Skeletal muscle satellite cell (primary cell): ENCODE measurements around the gene ZSCAN5A.
A peak's percentile ranks its signal among the peaks of the same experiment; 100 is the strongest.
"Not testable (repeated sequence)": the region's sequence is repeated elsewhere in the genome, so short reads cannot be mapped to it uniquely, and the experiment has no call there.

Source experiments
- H3K27me3 ChIP-seq: 2 replicates; pipeline ENCODE4 v1.7.0; 2013; ENCODE audit warnings: low read length; ENCODE audit not compliant: control insufficient read depth, insufficient read depth
- H3K36me3 ChIP-seq: 2 replicates; pipeline ENCODE4 v1.7.0; 2013; ENCODE audit warnings: mild to moderate bottlenecking, control low read depth, low read length; ENCODE audit not compliant: insufficient read depth
- H3K4me1 ChIP-seq: 2 replicates; pipeline ENCODE4 v1.7.0; 2013; ENCODE audit warnings: low read length; ENCODE audit not compliant: control insufficient read depth, insufficient read depth
- H3K4me2 ChIP-seq: 2 replicates; pipeline ENCODE4 v1.7.0; 2013; ENCODE audit warnings: mild to moderate bottlenecking, low read length
- H3K4me3 ChIP-seq: 2 replicates; pipeline ENCODE4 v1.7.0; 2013; ENCODE audit warnings: low read length
- H3K9ac ChIP-seq: 2 replicates; pipeline ENCODE4 v1.7.0; 2013; ENCODE audit warnings: mild to moderate bottlenecking, low read depth, low read length, moderate library complexity
- H3K9me3 ChIP-seq: replicated peaks from 2 replicates; pipeline ENCODE4 v1.7.0; 2013; ENCODE audit warnings: mild to moderate bottlenecking, control low read depth, low read length

ZSCAN5A gene

GRCh38 chr19:56222901-56223300 is 91.7 kb downstream of the ZSCAN5A start:
- Histone ChIP-seq H3K9ac (no peak overlapping the region), H3K4me1 (no peaks in the 10 kb centered on the region), H3K4me3 (no peak overlapping the region), H3K36me3 (no peaks in the 10 kb centered on the region), H3K9me3 (no peaks in the 10 kb centered on the region), H3K27me3 (no peaks in the 10 kb centered on the region), H3K4me2 (no peak overlapping the region)

DNA sequence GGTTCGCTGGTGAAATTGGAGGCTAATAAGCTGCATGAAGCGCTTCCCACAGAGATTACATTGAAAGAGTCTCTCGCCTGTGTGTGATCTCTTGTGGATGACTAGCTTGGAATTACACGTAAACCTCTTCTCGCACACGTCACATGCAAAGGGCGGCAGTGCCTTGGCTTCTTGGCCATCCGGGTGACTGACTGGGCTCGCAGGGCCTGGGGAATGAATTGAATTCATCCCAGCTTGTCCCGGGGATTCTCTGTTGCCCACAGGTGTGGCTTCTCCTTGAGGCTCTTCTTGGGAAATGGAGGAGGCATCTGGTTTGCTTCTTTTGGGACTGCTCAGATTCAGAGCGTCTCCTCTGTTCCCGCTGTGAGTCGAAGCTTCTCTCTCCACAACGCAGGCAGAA is 92.8 kb downstream of the ZSCAN5A start:
- Histone ChIP-seq H3K4me3 (no peak overlapping the region), H3K4me1 (peaks cover 9% of the 10 kb centered on the region), H3K9ac (no peak overlapping the region), H3K4me2 (no peak overlapping the region), H3K36me3 (no peaks in the 10 kb centered on the region), H3K27me3 (no peaks in the 10 kb centered on the region), H3K9me3 (no peaks in the 10 kb centered on the region)

DNA sequence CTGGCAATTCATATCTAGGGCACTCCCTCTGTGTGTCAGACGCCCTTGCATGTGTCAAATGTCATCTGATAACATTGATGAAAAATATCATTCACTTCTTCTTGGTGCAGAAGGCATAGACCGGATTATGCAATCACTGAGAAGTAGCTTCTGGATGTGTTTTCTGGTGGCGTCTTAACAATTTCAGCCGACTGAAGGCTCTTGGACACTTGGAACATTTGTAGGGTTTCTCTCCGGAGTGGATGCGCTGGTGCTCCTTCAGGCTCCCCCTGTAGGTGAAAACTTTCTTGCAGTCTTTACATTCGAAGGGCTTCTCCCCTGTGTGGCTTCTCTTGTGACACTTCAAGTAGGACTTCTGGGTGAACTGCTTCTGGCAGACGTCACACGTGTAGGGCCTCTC is 93.2 kb downstream of the ZSCAN5A start:
- H3K9ac ChIP-seq, H3K27me3 ChIP-seq, H3K4me3 ChIP-seq, H3K36me3 ChIP-seq, H3K4me1 ChIP-seq, H3K9me3 ChIP-seq, H3K4me2 ChIP-seq: not testable (repeated sequence)

- H3K4me2 ChIP-seq: no peak overlapping the region
- no peak overlapping the region for H3K9ac ChIP-seq
- H3K36me3 ChIP-seq: no peaks in the 10 kb centered on the region
- H3K4me3 ChIP-seq: no peak overlapping the region
- H3K9me3 ChIP-seq: no peaks in the 10 kb centered on the region
- H3K4me1 ChIP-seq: peaks cover 9% of the 10 kb centered on the region
- peaks cover 3% of the 10 kb centered on the region for H3K27me3 ChIP-seq
Measured at GRCh38 chr19:56218961-56219360, 95.7 kb downstream of the ZSCAN5A start.

DNA sequence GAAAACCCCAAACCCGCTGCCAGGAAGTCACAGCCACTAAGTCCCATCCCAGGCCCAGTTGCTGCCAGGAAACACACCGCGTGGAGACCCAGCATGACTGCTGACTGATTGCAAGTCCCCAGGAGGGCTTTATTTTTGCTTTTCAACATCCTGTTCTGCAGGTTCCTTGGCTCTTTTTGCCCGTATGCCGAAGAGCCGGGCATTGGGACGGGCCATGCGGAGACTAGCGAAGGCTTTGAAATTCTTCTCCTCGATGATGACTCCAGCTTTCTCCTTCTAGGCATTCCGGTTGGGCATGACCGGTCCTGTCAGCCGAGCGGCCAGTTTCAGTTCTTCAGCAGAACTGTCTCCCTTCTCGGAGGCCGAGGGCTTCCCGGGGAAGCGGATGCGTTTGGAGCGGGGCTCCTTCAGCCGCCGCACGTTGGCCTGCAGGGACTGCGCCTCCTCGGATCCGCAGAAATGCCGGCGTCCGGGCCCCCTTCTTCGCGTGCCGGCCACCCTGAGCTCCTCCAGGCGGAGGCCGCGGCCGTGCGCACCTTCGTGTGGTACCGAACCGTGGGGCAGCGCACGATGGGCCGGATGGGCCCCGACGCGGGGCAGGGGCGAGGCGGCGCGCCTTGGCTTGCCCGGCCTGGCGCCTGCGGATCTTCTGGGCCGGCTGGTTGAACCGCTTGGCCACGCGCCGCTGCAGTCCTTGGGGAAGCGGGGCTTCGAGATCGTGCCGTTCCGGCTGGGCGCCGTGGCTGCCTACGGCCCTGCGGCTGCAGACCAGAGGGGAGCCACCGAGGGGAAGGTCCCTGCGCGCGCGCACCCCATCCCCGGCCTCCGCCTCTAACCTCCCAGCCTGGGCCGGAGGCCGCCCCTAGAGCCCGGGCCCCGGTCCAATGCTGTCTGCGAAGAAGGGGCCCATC is 97.3 kb downstream of the ZSCAN5A start:
- peak overlapping the region; percentile 64 for H3K4me3 ChIP-seq

DNA sequence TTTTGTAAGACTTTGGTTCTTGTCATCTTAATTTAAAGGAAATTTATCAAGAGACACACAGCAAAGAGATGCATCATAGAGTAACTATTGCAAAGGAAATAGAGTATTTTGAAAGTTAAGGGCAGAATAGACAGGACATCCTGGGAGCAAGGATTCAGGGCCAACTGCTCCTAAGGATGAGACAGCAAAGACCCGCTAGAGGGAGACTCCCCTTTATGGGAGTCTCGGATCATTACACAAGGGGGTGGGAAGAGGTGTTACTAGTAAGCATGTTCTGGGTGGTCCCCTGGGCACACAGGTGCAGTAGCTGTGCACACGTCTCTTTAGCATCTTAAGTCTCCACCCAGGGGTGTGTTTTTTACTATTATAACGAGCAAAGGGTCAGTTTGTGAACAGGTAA is 102.9 kb downstream of the ZSCAN5A start:
- Histone ChIP-seq H3K27me3 (peaks cover 3% of the 10 kb centered on the region), H3K4me1 (no peaks in the 10 kb centered on the region), H3K36me3 (no peaks in the 10 kb centered on the region), H3K4me3 (no peak overlapping the region), H3K4me2 (no peak overlapping the region), H3K9ac (no peak overlapping the region), H3K9me3 (no peaks in the 10 kb centered on the region)

More for the DNA sequence above, 97.3 kb downstream of the ZSCAN5A start:
- no peaks in the 10 kb centered on the region for H3K9me3 ChIP-seq
- H3K4me2 ChIP-seq: peak overlapping the region; percentile 86
- H3K27me3 ChIP-seq: peaks cover 3% of the 10 kb centered on the region
- peaks cover 9% of the 10 kb centered on the region for H3K4me1 ChIP-seq
- peak overlapping the region; percentile 54 for H3K9ac ChIP-seq
- H3K36me3 ChIP-seq: no peaks in the 10 kb centered on the region

- not testable (repeated sequence) for H3K27me3 ChIP-seq, H3K4me3 ChIP-seq, H3K9ac ChIP-seq, H3K9me3 ChIP-seq, H3K36me3 ChIP-seq, H3K4me1 ChIP-seq, H3K4me2 ChIP-seq
Measured at GRCh38 chr19:56210036-56210435, 104.6 kb downstream of the ZSCAN5A start.

GRCh38 chr19:56209091-56209490 is 105.5 kb downstream of the ZSCAN5A start:
- H3K4me1 ChIP-seq: no peaks in the 10 kb centered on the region

GRCh38 chr19:56207581-56207980 is 107.1 kb downstream of the ZSCAN5A start:
- not testable (repeated sequence) for H3K4me1 ChIP-seq, H3K4me2 ChIP-seq, H3K27me3 ChIP-seq, H3K36me3 ChIP-seq, H3K4me3 ChIP-seq, H3K9ac ChIP-seq, H3K9me3 ChIP-seq

More at GRCh38 chr19:56209091-56209490, 105.5 kb downstream of the ZSCAN5A start:
- no peak overlapping the region for H3K4me2 ChIP-seq
- H3K9ac ChIP-seq: no peak overlapping the region
- H3K27me3 ChIP-seq: no peaks in the 10 kb centered on the region
- H3K9me3 ChIP-seq: no peaks in the 10 kb centered on the region
- no peak overlapping the region for H3K4me3 ChIP-seq
- H3K36me3 ChIP-seq: no peaks in the 10 kb centered on the region

DNA sequence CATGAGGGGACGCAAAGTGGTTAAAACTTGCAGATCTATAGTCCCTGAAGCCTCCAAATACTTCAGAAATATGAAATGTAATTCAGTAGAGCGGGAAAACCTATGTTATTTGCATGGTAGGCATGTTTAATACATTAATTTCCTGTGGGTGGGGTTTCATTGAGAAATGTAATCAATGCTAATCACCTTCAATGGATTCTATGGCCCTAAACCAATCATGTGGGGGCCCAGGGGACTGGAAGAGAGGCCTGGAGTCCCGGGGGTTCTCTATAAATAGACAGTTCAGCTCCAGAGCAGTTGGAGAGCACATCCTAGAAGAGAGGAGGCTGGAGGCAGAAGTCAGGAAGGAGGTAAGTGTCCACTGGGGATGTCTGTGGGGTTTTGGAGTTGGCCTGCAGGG is 112.7 kb downstream of the ZSCAN5A start, which contains the start of gene ZSCAN5C:
Gene ZSCAN5C, plus strand, starts transcription at position 301 of the 400 bp plus-strand sequence. CDS start 3,641 bp downstream, outside the sequence.
- H3K4me3 ChIP-seq: no peak within 1 kb of the TSS
- no peaks in the 10 kb centered on the region for H3K4me1 ChIP-seq
- H3K36me3 ChIP-seq: no peaks in the 10 kb centered on the region
- H3K9ac ChIP-seq: no peak within 1 kb of the TSS
- H3K4me2 ChIP-seq: no peak within 1 kb of the TSS
- H3K27me3 ChIP-seq: no peaks in the 10 kb centered on the region
- no peaks in the 10 kb centered on the region for H3K9me3 ChIP-seq

DNA sequence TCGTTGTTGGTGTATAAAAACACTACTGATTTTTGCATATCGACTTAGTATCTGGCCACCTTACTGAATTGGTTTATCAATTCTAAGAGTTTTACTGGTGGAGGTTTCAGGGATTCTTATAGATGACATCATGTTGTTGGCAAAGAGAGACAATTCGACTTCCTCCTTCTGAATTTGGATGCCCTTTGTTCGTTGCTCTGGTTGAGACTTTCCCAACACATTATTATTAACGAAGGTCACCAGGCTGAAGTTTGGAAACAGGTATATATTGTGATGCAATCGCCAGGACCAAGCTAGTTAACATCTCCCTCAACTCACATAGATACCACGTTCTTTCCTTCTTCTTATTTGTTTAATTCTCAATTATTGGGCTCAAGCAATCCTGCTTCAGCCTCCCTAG is 115.0 kb downstream of the ZSCAN5A start:
- Histone ChIP-seq H3K4me3 (no peak overlapping the region), H3K4me2 (no peak overlapping the region), H3K4me1 (no peaks in the 10 kb centered on the region), H3K9ac (no peak overlapping the region), H3K27me3 (no peaks in the 10 kb centered on the region), H3K36me3 (no peaks in the 10 kb centered on the region), H3K9me3 (no peaks in the 10 kb centered on the region)

- not testable (repeated sequence) for H3K27me3 ChIP-seq, H3K4me2 ChIP-seq, H3K9ac ChIP-seq, H3K9me3 ChIP-seq, H3K4me3 ChIP-seq, H3K4me1 ChIP-seq, H3K36me3 ChIP-seq
Measured at GRCh38 chr19:56197646-56198045, 117.0 kb downstream of the ZSCAN5A start, which contains the start of gene ZSCAN5B. TSS of gene ZSCAN5B (minus strand) at chr19:56197783. CDS start at chr19:56193052, 4,731 bp downstream.
